Left cardiac atrium (tissue), 2 donors: ENCODE measurements around the gene SMNDC1. TPM values are rescaled to one million over a fixed set of nuclear protein-coding genes. Genes with fewer than 3 reads are reported as not detected.

Experiments used
- total RNA-seq, 2 donors: library from RNA; stranded (reverse); fragmentation: NEBNext Ultra II Directional; extraction: Animal tissue kit (Norgen Biotek cat#: 25700); gene quantifications; one replicate each; pipeline ENCODE4 v1.2.1, GENCODE V29; 2021
- donor health status: DM: no; HTN: yes; CAD: no; lungs with severe emphysema.
- donor health status: DM: yes; HTN: yes; CAD: no.

Gene SMNDC1
- total RNA-seq, 2 donors from 2014 or later = 21.6 to 24.4 TPM

Other genes starting within 250 kb of the SMNDC1 start
- 10 to 100 TPM; 38.7 to 43.0 TPM for gene MXI1, start 97.3 kb downstream of the SMNDC1 start, total RNA-seq
- gene DUSP5, start 193.0 kb upstream of the SMNDC1 start, total RNA-seq = 10 to 100 TPM in 1 of 2 donors, 1 to 10 TPM in 1; 8.9 to 14.3 TPM